ENCODE data around the gene OAF. TPM values are rescaled to one million over a fixed set of nuclear protein-coding genes. Genes with fewer than 3 reads are reported as not detected.

OAF gene
- polyA plus RNA-seq, 1 experiment, result 47.5 TPM

DNA sequence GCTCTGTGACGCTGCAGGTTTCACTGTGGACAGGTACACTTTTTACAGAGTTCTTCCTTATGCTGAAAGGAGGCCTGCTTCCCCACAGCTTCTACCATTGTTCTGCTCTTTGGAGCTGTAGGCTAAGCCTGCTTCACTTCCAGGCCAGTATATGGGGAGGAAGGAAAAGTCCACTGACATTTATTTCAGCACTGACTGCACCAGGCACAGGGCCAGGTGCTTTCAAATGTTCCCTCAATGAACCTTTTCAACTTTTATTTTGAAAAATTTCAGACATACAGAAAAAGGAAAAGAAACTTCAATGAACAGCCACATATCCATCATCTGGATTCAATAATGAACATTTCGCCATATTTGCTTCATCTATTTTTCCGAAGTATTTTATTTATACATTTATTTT is 51.1 kb downstream of the OAF start:
- no peaks in the 10 kb centered on the region for H3K36me3 ChIP-seq (ENCODE audit: control insufficient read depth, insufficient read depth, low read length)
- H3K27me3 ChIP-seq (ENCODE audit: control insufficient read depth, insufficient read depth, low read length), result peaks cover 30% of the 10 kb centered on the region
- CTCF ChIA-PET, result interaction anchor here (0.6 kb wide), 1 partner anchor 30 kb away, joined by 3 read pairs; no protein-coding TSS in a partner anchor
- H3K4me3 ChIP-seq (ENCODE audit: low read depth, low read length), result no peak overlapping the region
- POLR2A ChIA-PET, result no interaction called here
- TF ChIP-seq, protein P1, sequence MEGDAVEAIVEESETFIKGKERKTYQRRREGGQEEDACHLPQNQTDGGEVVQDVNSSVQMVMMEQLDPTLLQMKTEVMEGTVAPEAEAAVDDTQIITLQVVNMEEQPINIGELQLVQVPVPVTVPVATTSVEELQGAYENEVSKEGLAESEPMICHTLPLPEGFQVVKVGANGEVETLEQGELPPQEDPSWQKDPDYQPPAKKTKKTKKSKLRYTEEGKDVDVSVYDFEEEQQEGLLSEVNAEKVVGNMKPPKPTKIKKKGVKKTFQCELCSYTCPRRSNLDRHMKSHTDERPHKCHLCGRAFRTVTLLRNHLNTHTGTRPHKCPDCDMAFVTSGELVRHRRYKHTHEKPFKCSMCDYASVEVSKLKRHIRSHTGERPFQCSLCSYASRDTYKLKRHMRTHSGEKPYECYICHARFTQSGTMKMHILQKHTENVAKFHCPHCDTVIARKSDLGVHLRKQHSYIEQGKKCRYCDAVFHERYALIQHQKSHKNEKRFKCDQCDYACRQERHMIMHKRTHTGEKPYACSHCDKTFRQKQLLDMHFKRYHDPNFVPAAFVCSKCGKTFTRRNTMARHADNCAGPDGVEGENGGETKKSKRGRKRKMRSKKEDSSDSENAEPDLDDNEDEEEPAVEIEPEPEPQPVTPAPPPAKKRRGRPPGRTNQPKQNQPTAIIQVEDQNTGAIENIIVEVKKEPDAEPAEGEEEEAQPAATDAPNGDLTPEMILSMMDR (IDR thresholded peaks at IDR 0.05; ENCODE audit: insufficient read depth, low read depth, low read length), result no peak
- no peak for DNase-seq (ENCODE audit: low read depth)

DNA sequence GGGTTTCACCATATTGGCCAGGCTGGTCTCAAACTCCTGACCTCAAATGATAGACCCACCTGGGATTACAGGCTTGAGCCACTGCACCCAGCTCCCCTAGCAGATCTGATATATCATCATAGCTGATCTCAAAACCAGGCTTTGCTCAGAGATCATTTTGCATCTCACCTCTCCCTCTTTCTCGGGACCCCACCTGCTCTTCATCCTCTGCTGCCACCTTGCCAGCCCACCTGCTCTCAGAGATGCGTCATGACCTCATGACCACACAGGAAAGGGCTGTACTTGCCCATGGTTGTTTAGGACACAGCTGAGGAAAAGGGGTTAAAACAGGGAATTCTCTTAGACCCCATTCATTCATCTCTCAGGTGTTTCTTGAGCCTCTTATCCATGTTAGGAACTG is 56.5 kb downstream of the OAF start:
- POLR2A ChIA-PET, result no interaction called here
- no peak overlapping the region for H3K4me3 ChIP-seq (ENCODE audit: low read depth, low read length)

DNA sequence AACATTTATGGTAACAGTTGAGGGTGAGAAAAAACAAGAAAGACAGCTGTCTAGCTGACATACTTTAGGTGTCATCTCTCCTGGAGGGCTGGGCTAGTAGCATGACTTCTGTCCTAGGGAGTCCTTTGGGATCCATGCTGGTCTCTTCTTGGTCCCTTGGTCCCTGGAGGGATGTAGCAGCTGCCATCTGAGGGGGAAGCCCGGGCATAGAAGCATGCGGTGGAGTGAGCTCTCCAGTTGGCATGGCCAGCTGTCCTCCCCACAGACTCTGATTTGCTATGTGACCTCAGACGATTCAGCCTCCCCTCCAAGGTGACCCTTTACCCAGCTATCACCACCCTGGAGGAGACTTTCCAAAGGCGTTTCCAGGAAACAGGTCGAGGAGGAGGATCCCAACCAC is 57.9 kb downstream of the OAF start:
- no peak for DNase-seq (ENCODE audit: low read depth)
- Histone ChIP-seq H3K36me3 (ENCODE audit: control insufficient read depth, insufficient read depth, low read length) (no peaks in the 10 kb centered on the region), H3K4me3 (ENCODE audit: low read depth, low read length) (no peak overlapping the region), H3K27me3 (ENCODE audit: control insufficient read depth, insufficient read depth, low read length) (peaks cover 10% of the 10 kb centered on the region)
- ChIA-PET CTCF (interaction anchor here (2.1 kb wide), 1 partner anchor 31 kb away, joined by 6 read pairs; no protein-coding TSS in a partner anchor), POLR2A (no interaction called here)
- TF ChIP-seq, protein P1 (IDR thresholded peaks at IDR 0.05; ENCODE audit: insufficient read depth, low read depth, low read length), result no peak

More for the DNA sequence above, 56.5 kb downstream of the OAF start:
- Histone ChIP-seq H3K27me3 (ENCODE audit: control insufficient read depth, insufficient read depth, low read length) (peaks cover 10% of the 10 kb centered on the region), H3K36me3 (ENCODE audit: control insufficient read depth, insufficient read depth, low read length) (no peaks in the 10 kb centered on the region)
- CTCF ChIA-PET, result interaction anchor here (1.1 kb wide), 1 partner anchor 36 kb away, joined by 4 read pairs; no protein-coding TSS in a partner anchor
- TF ChIP-seq, protein P1 (IDR thresholded peaks at IDR 0.05; ENCODE audit: insufficient read depth, low read depth, low read length), result no peak
- DNase-seq (ENCODE audit: low read depth), result no peak

DNA sequence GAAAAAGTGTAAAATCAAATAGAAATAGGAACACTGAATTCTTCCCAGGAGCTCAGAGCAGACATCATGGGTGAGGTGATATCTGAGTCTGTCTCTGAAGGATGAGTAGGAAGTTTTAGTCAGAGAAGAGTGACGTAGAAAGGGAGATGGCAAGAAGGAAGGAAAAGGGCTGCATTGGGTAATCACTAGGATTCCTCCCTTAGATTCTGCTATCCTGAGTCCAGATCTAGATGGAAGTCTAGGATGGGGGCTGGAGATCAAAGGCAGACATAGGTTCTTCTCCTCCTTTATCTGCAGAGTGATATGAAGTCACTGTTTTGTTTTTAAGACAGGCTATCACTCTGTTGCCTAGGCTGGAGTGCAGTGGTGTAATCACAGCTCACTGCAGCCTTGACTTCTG is 59.6 kb downstream of the OAF start:
- CTCF ChIA-PET, result no interaction called here
- no peak for DNase-seq (ENCODE audit: low read depth)
- H3K4me3 ChIP-seq (ENCODE audit: low read depth, low read length), result no peak overlapping the region
- peaks cover 8% of the 10 kb centered on the region for H3K27me3 ChIP-seq (ENCODE audit: control insufficient read depth, insufficient read depth, low read length)
- no peaks in the 10 kb centered on the region for H3K36me3 ChIP-seq (ENCODE audit: control insufficient read depth, insufficient read depth, low read length)
- TF ChIP-seq, protein P1 (IDR thresholded peaks at IDR 0.05; ENCODE audit: insufficient read depth, low read depth, low read length), result no peak
- POLR2A ChIA-PET, result no interaction called here

DNA sequence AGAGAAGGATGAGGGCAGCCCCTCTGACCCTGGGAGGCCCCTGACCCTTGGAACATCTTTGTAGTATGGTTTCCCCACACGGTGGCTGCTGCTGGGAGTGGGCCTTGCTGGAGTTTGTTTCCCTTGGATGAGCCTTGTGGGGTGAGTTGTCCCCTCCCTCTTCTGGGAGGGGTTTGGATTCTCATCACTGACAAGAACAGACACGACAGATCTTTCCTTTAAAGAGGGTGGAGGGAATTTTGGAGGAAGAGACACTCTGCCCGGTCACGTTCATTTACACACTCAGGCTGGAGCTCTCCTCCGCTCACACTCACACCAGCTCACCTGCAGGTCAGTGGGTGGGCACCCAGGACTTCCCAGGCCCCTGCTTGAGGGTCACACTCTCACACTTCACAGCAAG is 60.8 kb downstream of the OAF start:
- POLR2A ChIA-PET, result no interaction called here
- no peak for DNase-seq (ENCODE audit: low read depth)
- peaks cover 2% of the 10 kb centered on the region for H3K27me3 ChIP-seq (ENCODE audit: control insufficient read depth, insufficient read depth, low read length)
- H3K4me3 ChIP-seq (ENCODE audit: low read depth, low read length), result no peak overlapping the region
- TF ChIP-seq, protein P1 (IDR thresholded peaks at IDR 0.05; ENCODE audit: insufficient read depth, low read depth, low read length), result no peak
- H3K36me3 ChIP-seq (ENCODE audit: control insufficient read depth, insufficient read depth, low read length), result no peaks in the 10 kb centered on the region
- CTCF ChIA-PET, result no interaction called here

Data from BJ (cell line).